ENCODE results near the gene PTCH1. TPM values are rescaled to one million over a fixed set of nuclear protein-coding genes. Genes with fewer than 3 reads are reported as not detected.

Gene PTCH1
- total RNA-seq, 1 donor from 2014 or later = 104 TPM

DNA sequence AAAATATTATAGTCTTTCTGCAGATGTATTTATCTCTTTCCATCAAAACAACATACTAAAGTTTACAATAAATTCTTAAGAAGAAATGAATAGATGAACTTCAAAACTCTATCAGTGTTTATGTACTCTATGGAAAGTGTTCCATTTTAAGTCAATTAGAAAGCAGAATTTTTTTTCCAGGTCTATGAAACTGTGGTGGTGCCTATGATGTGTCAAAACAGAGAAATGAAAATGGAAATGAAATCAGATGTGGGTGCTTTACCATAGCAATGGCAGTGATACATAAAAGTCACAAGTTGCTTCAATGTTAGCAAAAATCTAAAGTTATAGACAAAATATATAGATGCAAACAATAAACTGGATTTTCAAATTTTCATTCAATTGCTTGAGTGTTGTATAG, 97.3 kb downstream of the PTCH1 start:
- Mint-ChIP-seq H3K27me3 (ENCODE audit: unreplicated experiment) (peaks cover 2% of the 10 kb centered on the region), H3K9me3 (ENCODE audit: unreplicated experiment) (peaks cover 9% of the 10 kb centered on the region), H3K4me1 (ENCODE audit: low read depth, unreplicated experiment) (no peaks in the 10 kb centered on the region), H3K36me3 (ENCODE audit: unreplicated experiment) (peaks cover 29% of the 10 kb centered on the region), H3K4me3 (ENCODE audit: unreplicated experiment) (no peak overlapping the region), H3K27ac (ENCODE audit: unreplicated experiment) (no peak overlapping the region)
- DNase-seq = no peak
- TF ChIP-seq, protein P1, sequence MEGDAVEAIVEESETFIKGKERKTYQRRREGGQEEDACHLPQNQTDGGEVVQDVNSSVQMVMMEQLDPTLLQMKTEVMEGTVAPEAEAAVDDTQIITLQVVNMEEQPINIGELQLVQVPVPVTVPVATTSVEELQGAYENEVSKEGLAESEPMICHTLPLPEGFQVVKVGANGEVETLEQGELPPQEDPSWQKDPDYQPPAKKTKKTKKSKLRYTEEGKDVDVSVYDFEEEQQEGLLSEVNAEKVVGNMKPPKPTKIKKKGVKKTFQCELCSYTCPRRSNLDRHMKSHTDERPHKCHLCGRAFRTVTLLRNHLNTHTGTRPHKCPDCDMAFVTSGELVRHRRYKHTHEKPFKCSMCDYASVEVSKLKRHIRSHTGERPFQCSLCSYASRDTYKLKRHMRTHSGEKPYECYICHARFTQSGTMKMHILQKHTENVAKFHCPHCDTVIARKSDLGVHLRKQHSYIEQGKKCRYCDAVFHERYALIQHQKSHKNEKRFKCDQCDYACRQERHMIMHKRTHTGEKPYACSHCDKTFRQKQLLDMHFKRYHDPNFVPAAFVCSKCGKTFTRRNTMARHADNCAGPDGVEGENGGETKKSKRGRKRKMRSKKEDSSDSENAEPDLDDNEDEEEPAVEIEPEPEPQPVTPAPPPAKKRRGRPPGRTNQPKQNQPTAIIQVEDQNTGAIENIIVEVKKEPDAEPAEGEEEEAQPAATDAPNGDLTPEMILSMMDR (IDR thresholded peaks at IDR 0.05; ENCODE audit: partially characterized antibody, unreplicated experiment) = no peak

DNA sequence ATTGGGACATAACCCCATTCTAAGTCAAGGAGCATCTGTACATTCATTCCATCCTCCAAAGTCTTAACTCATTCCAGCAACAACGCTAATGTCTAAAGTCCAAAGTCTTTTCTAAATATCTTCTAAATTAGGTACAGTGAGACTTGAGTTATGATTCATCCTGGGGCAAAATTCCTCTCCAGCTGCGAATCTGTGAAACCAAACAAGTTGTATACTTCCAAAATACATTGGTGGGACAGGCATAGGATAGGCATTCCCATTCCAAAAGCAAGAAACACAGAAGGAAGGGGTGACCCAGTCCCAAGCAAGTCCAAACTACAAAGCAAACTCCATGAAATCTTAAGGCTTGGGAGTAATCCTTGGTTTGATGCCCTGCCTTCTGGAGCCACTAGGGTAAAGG, 101.6 kb downstream of the PTCH1 start:
- no peak overlapping the region for H3K4me3 Mint-ChIP-seq (ENCODE audit: unreplicated experiment)
- peaks cover 13% of the 10 kb centered on the region for H3K4me1 Mint-ChIP-seq (ENCODE audit: low read depth, unreplicated experiment)
- no peak overlapping the region for H3K27ac Mint-ChIP-seq (ENCODE audit: unreplicated experiment)
- DNase-seq = no peak
- TF ChIP-seq, protein P1 (IDR thresholded peaks at IDR 0.05; ENCODE audit: partially characterized antibody, unreplicated experiment) = no peak
- H3K27me3 Mint-ChIP-seq (ENCODE audit: unreplicated experiment) = peaks cover 6% of the 10 kb centered on the region
- H3K9me3 Mint-ChIP-seq (ENCODE audit: unreplicated experiment) = no peaks in the 10 kb centered on the region
- H3K36me3 Mint-ChIP-seq (ENCODE audit: unreplicated experiment) = no peaks in the 10 kb centered on the region

DNA sequence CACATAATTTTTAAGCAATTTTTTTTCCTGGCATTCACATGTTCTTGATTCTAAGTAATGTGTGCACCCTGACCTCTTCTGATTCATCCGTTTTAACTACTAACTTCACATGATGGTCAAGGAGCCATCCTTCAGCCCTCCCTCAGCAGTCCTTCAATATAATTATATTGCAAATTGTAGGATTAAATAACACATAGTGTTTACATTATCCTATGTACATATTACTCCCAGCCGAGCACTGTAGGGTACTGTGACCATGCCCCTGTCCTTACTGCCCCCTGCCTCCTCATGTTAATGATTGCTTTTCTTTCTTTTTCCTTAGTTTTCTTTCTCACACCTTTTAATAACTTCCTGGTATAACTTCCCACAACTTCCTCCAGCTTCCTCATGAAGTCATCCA, 103.0 kb downstream of the PTCH1 start:
- peaks cover 13% of the 10 kb centered on the region for H3K4me1 Mint-ChIP-seq (ENCODE audit: low read depth, unreplicated experiment)
- H3K27ac Mint-ChIP-seq (ENCODE audit: unreplicated experiment) = no peak overlapping the region
- H3K36me3 Mint-ChIP-seq (ENCODE audit: unreplicated experiment) = no peaks in the 10 kb centered on the region
- no peak overlapping the region for H3K4me3 Mint-ChIP-seq (ENCODE audit: unreplicated experiment)
- DNase-seq = no peak
- TF ChIP-seq, protein P1 (IDR thresholded peaks at IDR 0.05; ENCODE audit: partially characterized antibody, unreplicated experiment) = no peak
- H3K27me3 Mint-ChIP-seq (ENCODE audit: unreplicated experiment) = peaks cover 4% of the 10 kb centered on the region
- no peaks in the 10 kb centered on the region for H3K9me3 Mint-ChIP-seq (ENCODE audit: unreplicated experiment)

DNA sequence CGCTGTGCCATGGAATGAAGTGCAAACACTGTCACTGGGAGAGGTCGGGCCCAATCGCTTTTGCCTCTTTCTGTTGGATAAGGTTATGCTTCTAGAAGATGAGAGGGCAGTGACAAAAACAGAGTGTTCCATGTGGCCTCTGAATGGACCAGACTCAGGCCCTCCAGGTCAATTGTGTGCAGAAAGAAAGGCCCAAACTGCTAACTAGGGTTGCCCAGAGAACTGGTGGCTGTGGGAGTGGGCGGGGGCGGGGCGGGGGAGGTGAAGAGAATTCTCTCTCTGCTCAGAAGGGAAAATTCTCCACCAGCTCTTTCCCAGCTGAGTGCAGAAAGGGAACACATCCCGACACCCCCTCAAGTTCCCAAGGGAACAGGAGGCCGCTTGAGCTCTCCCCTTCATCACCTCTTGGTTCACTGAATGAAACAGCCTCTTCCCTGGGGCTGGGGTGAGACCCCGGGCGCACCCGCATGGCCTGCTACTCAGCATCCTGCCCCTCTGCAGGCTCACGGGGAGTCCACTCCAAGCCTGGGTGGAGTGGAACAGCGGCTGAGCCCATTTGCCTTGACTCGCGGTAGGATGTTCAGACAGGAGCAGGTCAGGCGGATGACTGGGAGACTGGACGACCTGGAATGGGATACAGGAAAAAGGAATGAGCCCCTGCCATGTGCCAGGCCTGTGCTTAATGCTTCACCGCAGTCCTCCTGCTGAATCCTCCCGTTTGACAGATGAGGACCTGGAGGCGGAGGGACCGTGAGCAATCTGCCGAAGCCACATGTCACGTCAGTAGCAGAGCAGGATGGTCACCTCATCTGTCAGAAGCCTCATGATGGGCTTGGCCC, 105.5 kb downstream of the PTCH1 start:
- Mint-ChIP-seq H3K4me1 (ENCODE audit: low read depth, unreplicated experiment) (peaks cover 13% of the 10 kb centered on the region), H3K27ac (ENCODE audit: unreplicated experiment) (no peak overlapping the region), H3K9me3 (ENCODE audit: unreplicated experiment) (no peaks in the 10 kb centered on the region), H3K36me3 (ENCODE audit: unreplicated experiment) (no peaks in the 10 kb centered on the region), H3K27me3 (ENCODE audit: unreplicated experiment) (peaks cover 4% of the 10 kb centered on the region), H3K4me3 (ENCODE audit: unreplicated experiment) (no peak overlapping the region)
- DNase-seq = no peak
- TF ChIP-seq, protein P1 (IDR thresholded peaks at IDR 0.05; ENCODE audit: partially characterized antibody, unreplicated experiment) = no peak

DNA sequence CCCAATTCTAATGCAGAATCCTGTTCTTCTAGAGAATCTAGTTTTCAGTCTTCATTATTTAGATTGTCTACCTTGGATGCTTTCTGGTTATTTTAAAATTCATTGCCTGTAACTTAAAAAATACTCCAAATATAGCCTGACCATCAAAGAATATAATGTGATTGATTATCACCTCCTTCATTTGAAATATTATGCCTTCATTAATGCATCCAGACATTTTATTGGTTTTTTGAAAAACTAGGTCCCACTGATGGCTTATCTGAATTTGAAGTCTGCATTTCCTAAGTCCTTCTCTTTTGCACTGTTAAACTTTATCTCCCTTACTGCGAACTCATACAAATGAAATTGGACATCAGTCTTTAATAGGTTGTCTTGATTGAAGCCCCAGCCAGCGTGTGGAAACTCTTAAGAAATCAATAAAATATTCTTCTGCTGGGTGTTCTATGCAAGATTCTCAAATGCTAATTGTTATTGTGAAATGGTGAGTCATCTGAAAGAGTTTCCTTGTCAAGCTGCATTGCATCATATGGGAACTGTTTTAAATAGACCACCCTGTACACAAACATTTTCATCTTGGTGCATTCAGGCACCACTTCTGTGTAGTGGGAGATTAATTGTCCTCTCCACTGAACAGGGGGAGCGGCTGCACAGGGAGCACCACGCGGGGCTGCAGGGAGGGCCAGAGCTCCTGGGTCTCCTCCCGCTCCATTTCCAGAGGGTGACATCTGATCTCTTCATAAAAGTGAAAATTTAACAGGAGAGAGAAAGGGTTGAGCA, 106.9 kb downstream of the PTCH1 start:
- Mint-ChIP-seq H3K27ac (ENCODE audit: unreplicated experiment) (peak overlapping the region; percentile 1), H3K4me1 (ENCODE audit: low read depth, unreplicated experiment) (peaks cover 13% of the 10 kb centered on the region), H3K9me3 (ENCODE audit: unreplicated experiment) (no peaks in the 10 kb centered on the region), H3K4me3 (ENCODE audit: unreplicated experiment) (no peak overlapping the region), H3K36me3 (ENCODE audit: unreplicated experiment) (no peaks in the 10 kb centered on the region), H3K27me3 (ENCODE audit: unreplicated experiment) (peaks cover 4% of the 10 kb centered on the region)
- DNase-seq = no peak
- TF ChIP-seq, protein P1 (IDR thresholded peaks at IDR 0.05; ENCODE audit: partially characterized antibody, unreplicated experiment) = no peak
